Measurements from ENCODE around the gene HFE.

The HFE gene

GRCh38 chr6:26140254-26140966 lies 53.2 kb downstream of the HFE start:
- no peak for DNase-seq (ENCODE audit: low read depth)
- TF ChIP-seq CTCF (IDR thresholded peaks at IDR 0.05; ENCODE audit: low read depth, low read length, missing control alignments), result no peak
- no peak overlapping the region for H3K4me3 ChIP-seq (ENCODE audit: low read depth, low read length)

DNA sequence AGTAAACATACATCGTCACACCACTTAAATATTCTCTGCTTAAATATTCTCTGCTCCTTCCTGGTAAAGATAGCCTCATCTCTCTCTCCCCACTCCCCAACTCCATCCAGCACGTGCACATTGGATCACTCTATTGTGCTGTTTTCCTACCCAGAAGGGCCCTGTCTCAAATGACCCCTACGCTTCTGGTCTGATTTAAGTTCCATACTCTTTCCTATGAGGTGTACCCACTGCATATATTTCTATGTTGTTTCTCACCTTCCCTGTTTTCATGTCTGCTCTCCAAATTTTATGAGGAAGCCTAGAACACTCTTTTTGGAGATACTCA lies 53.7 kb downstream of the HFE start:
- no peak for TF ChIP-seq CTCF (IDR thresholded peaks at IDR 0.05; ENCODE audit: low read depth, low read length, missing control alignments)

DNA sequence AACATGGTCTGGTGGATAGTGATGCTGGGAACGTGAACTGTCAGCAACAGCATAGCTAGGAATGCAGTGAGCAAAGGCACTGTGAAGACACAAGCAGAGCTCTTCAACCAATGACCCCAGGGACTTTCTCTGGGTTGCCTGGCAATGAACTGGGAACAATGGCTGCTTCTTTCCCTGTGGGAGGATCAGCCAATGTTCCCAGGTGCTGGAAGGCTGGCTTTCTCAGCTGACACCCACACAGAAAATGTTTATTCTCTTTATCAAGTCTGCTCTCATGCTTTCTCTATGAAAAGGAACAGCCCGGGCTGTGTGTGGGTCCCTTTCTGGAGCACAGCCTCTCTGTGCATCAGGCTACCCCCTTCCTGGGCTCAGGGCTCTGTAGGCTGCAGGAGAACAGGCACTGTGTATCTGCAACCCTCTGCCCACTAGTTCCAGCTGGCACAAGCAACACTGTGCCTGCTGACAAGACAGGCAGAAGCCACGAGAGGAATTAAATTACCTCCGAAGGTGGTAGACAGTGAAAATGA lies 54.2 kb downstream of the HFE start:
- H3K4me3 ChIP-seq (ENCODE audit: low read depth, low read length), result no peak overlapping the region
- no peak for TF ChIP-seq CTCF (IDR thresholded peaks at IDR 0.05; ENCODE audit: low read depth, low read length, missing control alignments)
- DNase-seq (ENCODE audit: low read depth), result no peak

More for the DNA sequence above, 53.7 kb downstream of the HFE start:
- no peak for DNase-seq (ENCODE audit: low read depth)
- H3K4me3 ChIP-seq (ENCODE audit: low read depth, low read length), result no peak overlapping the region

- no peak overlapping the region for H3K4me3 ChIP-seq (ENCODE audit: low read depth, low read length)
- TF ChIP-seq CTCF (IDR thresholded peaks at IDR 0.05; ENCODE audit: low read depth, low read length, missing control alignments), result no peak
- no peak for DNase-seq (ENCODE audit: low read depth)
These were observed 54.8 kb downstream of the HFE start for GRCh38 chr6:26142026-26142425.

All from GM12864 (cell line).